Erythroblast (primary cell): Measurements from ENCODE around the gene KIAA1958.

Experiments
- DNase-seq, 2 experiments: peaks; one replicate each; lab custom pipeline; 2025; lab: John Stamatoyannopoulos, UW
- GATA1 ChIP-seq: IDR thresholded peaks from 2 replicates; pipeline ENCODE4 v1.6.1; 2011; ENCODE audit warnings: low read depth, mild to moderate bottlenecking, control low read depth, low read length, moderate library complexity
- POLR2A ChIP-seq: IDR thresholded peaks from 2 replicates; pipeline ENCODE4 v1.6.1; 2011; ENCODE audit warnings: mild to moderate bottlenecking, low read length

Gene KIAA1958

GRCh38 chr9:112477330-112477729, 9.3 kb upstream of the KIAA1958 start:
- TF ChIP-seq POLR2A (no peak), GATA1 (no peak)
- DNase-seq = no peak

DNA sequence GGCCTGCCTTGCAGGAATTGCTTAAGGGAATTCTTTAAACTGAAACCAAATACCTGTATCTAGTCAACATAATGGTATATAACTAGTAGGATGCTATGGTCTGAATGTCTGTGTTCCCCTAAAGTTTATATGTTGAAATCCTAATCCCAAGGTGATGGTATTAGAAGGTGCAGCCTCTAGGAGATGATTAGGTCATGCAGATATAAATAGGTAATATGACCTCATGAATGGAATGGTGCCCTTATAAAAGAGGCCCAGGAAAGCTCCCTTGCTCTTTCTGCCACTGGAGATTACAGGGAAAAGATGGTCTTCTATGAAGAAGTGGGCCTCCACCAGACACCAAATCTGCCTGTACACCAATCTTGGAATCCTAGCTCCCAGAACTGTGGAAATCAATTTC, 7.4 kb upstream of the KIAA1958 start:
- DNase-seq = no peak
- TF ChIP-seq POLR2A (no peak), GATA1 (no peak)

DNA sequence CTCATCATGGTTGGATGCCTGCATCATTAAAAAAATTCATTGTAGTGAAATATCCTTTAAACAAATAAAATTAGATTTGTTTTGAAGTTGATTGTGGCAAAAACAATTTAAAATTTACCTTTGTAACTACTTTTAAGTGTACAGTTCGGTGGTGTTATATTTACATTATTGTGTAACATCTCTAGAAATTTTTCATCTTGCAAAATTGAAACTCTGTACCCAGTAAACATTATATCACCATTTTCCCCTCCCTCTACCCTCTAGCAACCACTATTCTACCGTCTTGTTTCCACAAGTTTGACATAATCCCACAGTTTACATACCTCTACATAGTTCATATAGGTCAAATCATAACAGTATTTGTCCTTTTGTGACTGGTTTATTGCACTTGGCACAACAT, 2.0 kb upstream of the KIAA1958 start:
- DNase-seq = no peak
- TF ChIP-seq GATA1 = no peak
- TF ChIP-seq POLR2A = no peak

GRCh38 chr9:112485574-112485973, 1.1 kb upstream of the KIAA1958 start:
- TF ChIP-seq GATA1 (no peak), POLR2A (no peak)
- no peak for DNase-seq

- peak; percentile 67 to 68 for DNase-seq
- no peak for TF ChIP-seq POLR2A
- no peak for TF ChIP-seq GATA1
Observed at GRCh38 chr9:112487008-112487798, 576 bp downstream of the KIAA1958 start.

- no peak for TF ChIP-seq GATA1
- no peak for TF ChIP-seq POLR2A
- DNase-seq = peak in 1 of 2 experiments; percentile 25
Observed at GRCh38 chr9:112487799-112488340, 1.2 kb downstream of the KIAA1958 start.

- TF ChIP-seq GATA1 (no peak), POLR2A (no peak)
Observed at GRCh38 chr9:112489039-112489546, 2.5 kb downstream of the KIAA1958 start.

GRCh38 chr9:112489876-112490666, 3.4 kb downstream of the KIAA1958 start:
- no peak for DNase-seq
- TF ChIP-seq POLR2A = no peak
- no peak for TF ChIP-seq GATA1

More at GRCh38 chr9:112489039-112489546, 2.5 kb downstream of the KIAA1958 start:
- DNase-seq = peak in 1 of 2 experiments; percentile 67

DNA sequence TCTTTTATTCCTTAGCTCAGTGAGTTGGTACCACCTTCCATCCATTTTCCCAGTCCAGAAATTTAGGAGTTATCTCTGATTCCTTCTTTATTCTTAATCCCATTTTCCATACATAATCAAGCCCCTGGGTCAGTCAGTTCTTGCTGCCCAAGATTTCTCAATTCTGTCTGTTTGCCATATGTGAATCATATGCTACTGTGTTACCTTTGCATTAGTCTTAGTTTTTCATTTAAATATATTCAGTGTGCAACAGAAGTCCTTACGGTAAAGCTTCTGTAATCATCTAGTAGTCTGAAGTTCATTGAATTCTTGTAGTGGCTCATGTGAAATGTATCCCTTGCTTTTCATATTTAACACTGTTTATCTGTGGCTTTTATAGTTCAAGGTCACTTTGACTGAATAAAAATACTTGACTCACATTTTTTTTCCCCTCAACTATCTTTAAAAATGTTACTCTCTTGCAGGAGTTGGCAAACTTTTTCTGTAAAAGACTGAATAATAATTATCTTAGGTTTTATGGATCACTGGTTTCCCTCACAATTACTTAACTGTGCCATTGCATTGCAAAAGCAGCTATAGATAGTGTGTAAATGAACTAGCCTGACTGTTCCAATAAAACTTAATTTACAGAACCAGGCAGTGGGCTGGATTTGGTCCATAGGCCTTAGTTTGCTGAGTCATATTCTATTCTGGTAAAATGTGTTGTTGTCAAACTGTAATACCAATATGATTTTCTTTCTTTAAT, 6.9 kb downstream of the KIAA1958 start:
- TF ChIP-seq GATA1 = no peak
- TF ChIP-seq POLR2A = no peak

GRCh38 chr9:112494153-112494552, 7.5 kb downstream of the KIAA1958 start:
- TF ChIP-seq GATA1 (no peak), POLR2A (no peak)
- DNase-seq = peak; percentile 10 to 38

More for the DNA sequence above, 6.9 kb downstream of the KIAA1958 start:
- DNase-seq = no peak

GRCh38 chr9:112495614-112496013, 9.0 kb downstream of the KIAA1958 start:
- DNase-seq = no peak
- TF ChIP-seq GATA1 (no peak), POLR2A (no peak)

GRCh38 chr9:112496074-112496722, 9.6 kb downstream of the KIAA1958 start:
- no peak for TF ChIP-seq GATA1
- TF ChIP-seq POLR2A = no peak
- DNase-seq = no peak
